ENCODE data around the gene CFD.
"Not testable (repeated sequence)": the region's sequence is repeated elsewhere in the genome, so short reads cannot be mapped to it uniquely, and the experiment has no call there.

CFD gene

DNA sequence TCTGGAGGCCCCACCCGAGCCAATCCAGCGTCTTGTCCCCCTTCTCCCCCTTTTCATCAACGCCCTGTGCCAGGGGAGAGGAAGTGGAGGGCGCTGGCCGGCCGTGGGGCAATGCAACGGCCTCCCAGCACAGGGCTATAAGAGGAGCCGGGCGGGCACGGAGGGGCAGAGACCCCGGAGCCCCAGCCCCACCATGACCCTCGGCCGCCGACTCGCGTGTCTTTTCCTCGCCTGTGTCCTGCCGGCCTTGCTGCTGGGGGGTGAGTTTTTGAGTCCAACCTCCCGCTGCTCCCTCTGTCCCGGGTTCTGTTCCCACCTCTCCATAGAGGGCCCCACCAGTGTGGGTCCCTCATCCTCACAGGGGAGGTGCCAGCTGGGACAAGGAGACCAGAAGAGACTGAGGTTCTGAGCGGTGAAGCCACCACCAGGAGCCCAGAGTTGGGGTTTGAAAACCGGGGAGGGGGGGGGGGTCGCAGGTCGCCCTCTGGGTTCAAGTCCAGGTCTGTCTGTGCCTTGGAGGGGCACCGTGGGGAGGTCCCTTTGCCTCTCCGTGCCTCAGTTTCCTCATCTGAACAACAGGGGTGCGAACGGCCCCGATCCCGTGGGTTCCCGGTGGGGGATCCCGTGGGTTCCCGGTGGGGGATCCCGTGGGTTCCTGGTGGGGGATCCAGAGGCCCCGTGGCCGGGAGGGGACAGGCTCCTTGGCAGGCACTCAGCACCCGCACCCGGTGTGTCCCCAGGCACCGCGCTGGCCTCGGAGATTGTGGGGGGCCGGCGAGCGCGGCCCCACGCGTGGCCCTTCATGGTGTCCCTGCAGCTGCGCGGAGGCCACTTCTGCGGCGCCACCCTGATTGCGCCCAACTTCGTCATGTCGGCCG, 7.1 kb upstream of the CFD start, which contains the start of gene ELANE:
ELANE (plus strand) TSS at position 168 of the 878 bp plus-strand sequence; CDS start at position 194, 26 bp downstream.
- DNase-seq = peak; percentile 53

DNA sequence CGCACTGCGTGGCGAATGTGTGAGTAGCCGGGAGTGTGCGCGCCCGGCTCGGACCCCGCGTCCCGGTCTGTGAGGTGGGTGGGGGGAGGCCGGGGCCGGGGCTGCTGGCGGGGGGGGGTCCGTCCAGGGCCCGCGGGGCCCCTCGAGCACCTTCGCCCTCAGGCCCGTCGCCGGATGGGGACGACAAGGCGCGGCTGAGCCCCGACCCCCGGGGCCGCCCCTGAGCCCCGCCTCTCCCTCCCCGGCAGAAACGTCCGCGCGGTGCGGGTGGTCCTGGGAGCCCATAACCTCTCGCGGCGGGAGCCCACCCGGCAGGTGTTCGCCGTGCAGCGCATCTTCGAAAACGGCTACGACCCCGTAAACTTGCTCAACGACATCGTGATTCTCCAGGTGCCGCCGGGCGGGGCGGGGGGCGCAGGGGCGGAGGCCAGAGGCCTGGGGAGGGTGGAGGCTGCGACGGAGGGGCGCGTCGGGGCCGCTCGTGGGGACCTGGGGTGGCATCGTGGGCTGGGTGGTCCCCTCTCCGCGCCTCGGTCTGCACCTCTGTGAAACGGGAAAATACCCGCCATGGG, 6.4 kb upstream of the CFD start:
- DNase-seq = no peak

DNA sequence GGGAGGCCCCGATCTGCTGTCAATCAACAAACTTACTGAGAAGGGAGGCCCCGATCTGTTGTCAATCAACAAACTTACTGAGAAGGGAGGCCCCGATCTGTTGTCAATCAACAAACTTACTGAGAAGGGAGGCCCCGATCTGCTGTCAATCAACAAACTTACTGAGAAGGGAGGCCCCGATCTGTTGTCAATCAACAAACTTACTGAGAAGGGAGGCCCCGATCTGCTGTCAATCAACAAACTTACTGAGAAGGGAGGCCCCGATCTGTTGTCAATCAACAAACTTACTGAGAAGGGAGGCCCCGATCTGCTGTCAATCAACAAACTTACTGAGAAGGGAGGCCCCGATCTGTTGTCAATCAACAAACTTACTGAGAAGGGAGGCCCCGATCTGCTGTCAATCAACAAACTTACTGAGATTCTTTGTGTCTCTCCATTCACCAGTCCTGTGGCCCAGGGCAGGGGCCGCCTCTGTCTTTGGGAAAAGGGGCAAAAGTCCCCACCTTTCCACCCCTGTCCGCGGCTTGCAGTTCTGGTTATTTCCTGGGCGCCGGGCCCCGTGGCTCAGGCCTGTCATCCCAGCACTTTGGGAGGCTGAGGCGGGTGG, 5.7 kb upstream of the CFD start:
- not testable (repeated sequence) for DNase-seq

DNA sequence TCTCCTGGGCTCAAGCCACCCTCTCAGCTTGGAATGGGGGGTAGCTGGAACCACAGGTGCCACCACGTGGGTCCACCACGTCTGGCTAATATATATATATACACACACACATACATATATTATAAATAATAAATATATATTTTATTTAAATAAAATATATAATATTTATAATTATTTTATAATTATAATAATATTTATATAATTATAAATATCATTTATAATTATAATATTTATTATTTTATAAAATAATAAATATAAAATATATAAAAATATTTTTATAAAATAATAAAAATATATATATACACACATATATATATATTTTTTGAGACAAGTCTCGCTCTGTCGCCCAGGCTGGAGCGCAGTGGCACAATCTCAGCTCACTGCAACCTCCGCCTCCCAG, 4.9 kb upstream of the CFD start:
- DNase-seq = no peak

GRCh38 chr19:855142-855541, 4.3 kb upstream of the CFD start:
- DNase-seq = no peak

GRCh38 chr19:855566-856120, 3.8 kb upstream of the CFD start:
- DNase-seq = no peak

DNA sequence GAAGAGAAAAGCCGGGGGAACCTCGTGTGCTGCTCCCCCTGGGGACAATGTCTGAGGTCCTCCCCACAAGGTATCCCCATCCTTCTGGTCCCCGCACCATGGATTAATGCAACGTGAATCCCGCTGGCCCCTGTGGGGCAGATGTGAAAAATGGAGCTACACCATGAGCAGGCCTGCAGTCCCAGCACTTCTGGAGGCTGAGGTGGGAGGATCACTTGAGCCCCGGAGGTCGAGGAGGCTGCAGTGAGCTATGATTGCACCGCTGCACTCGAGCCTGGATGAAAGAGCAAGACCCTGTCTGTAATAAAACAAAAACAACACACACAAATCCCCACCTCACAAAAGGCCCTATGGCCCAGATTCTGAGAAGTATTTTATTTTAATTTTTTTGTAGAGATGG, 1.2 kb upstream of the CFD start:
- no peak for DNase-seq

DNA sequence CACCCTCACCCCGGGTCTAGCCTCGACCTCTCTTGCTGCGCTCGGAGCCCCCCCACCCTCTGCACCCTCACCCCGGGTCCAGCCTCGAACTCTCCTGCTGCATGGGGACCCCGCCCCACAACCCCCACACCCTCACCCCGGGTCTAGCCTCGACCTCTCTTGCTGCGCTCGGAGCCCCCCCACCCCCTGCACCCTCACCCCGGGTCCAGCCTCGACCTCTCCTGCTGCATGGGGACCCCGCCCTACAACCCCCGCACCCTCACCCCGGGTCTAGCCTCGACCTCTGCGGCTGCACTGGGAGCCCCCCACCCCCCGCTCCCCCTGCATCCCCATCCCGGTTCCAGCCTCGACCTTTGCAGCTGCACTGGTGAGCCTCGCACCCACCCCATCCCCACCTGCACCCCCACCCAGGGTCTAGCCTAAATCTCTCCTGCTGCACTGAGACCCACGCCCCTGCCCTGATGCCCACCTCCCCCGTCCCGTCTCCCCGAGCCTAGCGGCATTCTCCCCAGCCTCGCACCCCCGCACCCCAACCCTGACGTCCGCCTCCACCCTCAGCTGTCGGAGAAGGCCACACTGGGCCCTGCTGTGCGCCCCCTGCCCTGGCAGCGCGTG, 1.8 kb downstream of the CFD start:
- DNase-seq = no peak

- DNase-seq = peak; percentile 78
These were observed 2.5 kb downstream of the CFD start for GRCh38 chr19:861756-862580.

DNA sequence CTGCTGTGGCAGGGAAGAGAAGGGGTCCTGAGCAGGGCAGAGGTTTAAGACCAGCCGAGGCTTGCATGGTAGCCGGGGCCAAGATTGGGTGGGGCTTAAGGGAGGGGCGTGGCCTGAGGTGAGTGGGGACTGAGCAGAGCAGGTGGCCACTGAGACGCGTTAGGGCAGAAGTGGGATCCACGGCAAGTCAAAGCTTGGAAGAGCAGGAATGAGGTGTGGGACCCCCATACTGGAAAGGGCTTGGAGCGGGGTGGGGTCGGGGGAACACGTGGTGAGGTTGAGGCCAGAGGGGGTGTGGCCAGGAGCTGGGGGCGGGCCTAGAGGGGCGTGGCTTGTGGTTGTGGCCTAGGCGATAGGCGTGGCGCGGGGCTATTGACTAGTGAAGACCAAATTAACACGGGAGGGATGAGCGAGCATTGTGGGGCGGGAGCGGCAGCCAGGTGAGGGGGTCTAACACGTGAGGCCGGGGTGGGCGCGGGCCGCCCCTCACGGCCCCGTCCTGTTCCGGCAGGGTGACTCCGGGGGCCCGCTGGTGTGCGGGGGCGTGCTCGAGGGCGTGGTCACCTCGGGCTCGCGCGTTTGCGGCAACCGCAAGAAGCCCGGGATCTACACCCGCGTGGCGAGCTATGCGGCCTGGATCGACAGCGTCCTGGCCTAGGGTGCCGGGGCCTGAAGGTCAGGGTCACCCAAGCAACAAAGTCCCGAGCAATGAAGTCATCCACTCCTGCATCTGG, 3.3 kb downstream of the CFD start:
- DNase-seq = peak; percentile 57

DNA sequence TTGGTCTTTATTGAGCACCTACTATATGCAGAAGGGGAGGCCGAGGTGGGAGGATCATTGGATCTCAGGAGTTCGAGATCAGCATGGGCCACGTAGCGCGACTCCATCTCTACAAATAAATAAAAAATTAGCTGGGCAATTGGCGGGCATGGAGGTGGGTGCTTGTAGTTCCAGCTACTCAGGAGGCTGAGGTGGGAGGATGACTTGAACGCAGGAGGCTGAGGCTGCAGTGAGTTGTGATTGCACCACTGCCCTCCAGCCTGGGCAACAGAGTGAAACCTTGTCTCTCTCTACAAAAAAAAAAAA, 3.8 kb downstream of the CFD start:
- no peak for DNase-seq

- no peak for DNase-seq
These were observed 7.4 kb downstream of the CFD start for GRCh38 chr19:866769-867300.

- no peak for DNase-seq
These were observed 7.9 kb downstream of the CFD start for GRCh38 chr19:867301-867793.

DNA sequence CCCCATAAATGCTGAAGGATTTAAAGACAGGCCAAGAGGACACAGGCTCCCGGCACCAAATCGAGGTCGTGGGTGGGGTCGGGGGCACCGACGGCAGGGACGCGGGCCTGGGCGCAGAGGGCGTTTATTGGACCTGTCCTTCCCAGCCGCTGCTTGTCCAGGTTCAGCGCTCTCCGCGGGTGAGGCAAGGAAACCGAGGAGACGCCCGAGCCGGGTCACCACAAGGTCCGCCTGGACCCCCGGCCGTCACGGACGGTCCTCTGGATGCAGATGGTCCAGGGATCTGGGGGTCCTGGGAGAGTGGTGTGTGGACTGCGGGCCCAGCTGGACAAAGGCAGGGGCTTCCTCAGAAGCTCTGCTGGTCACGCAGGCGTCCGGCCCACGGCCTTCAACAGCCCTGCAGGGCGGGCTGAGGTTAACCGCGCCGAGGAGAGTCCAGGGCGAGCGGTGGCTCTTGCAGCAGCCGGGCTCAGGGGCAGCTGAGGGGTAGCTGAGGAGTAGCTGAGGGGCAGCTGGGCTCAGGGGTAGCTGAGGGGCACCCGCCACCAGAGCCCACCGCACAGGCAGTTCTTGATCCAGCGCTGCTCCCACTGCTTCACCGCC, 8.5 kb downstream of the CFD start:
- DNase-seq = no peak

GRCh38 chr19:868458-869244, 9.2 kb downstream of the CFD start:
- DNase-seq = no peak

DNA sequence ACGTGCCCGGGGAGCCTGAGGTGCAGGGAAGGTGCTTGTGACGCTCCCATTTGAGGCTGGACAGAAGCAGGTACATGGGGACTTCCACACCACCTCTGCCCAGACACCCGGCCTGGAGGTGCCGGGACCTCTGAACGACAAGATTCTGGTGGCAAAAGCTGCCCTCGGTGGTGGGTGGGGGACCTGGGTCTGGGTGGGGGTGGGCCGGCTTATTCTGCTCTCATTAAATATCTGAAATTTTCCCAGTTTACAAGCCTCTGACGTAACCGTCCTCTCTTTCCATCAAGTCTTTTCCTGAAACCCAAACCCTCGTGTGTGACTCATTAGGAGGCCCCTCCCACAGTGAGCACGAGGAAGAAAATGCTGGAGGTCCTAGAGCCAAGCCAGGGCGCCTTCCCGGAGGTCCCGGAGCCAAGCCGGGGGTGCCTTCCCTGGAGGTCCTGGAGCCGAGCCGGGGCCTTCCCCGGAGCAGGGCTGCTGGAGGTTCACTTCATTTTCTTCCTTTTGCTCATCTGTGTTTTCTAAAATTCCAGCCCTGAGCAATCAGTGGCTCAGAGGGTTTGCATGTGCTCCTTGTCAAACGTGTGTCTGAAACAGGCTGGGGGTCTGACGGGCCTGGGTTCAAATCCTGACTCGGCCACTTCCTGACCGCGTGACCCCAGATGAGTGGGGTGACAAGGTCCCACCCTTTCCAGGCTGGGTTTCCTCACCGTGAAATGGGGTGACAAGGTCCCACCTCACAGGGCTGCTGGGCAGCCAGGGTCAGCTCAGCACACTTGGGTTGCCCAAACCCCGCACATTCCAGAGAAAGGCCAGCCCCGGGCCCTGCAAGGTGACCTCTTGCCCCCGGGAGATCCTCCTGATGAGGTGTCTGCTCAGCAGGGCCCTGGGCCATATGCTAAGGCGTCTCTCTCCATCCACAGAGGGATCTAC, 10.0 kb downstream of the CFD start:
- DNase-seq = peak; percentile 73

- no peak for DNase-seq
These were observed 10.8 kb downstream of the CFD start for GRCh38 chr19:870314-870713.

- no peak for DNase-seq
These were observed 11.5 kb downstream of the CFD start for GRCh38 chr19:870963-871401.

All from MV-4-11 (cell line).